Hepatic stellate cell (primary cell): ENCODE results near the gene PARD3B.
A peak's percentile ranks its signal among the peaks of the same experiment; 100 is the strongest.

Experiments used
- DNase-seq: peaks from one replicate; pipeline ENCODE4 v3.0.0; 2011; ENCODE audit warnings: low spot score

PARD3B gene

DNA sequence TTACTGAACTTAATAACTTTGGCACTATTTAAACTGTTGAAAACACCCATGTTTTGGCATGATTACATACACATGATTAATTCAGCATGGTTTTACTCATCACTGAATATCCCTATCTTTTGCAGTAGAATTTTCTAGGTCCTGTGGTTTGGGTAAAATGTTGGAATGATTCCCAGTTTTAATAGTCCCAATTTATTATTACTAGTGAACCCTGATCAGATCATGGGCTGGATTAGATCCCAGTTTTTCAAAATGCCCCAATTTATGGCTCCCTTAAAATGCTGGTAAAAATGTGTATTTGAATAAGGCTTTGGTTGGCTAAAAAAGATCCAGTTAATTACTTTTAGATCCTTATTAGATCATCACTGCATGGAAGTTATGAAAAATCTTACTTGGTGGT lies 863.4 kb downstream of the PARD3B start:
- no peak for DNase-seq

- no peak for DNase-seq
Observed at GRCh38 chr2:205409411-205409810, 864.1 kb downstream of the PARD3B start.

DNA sequence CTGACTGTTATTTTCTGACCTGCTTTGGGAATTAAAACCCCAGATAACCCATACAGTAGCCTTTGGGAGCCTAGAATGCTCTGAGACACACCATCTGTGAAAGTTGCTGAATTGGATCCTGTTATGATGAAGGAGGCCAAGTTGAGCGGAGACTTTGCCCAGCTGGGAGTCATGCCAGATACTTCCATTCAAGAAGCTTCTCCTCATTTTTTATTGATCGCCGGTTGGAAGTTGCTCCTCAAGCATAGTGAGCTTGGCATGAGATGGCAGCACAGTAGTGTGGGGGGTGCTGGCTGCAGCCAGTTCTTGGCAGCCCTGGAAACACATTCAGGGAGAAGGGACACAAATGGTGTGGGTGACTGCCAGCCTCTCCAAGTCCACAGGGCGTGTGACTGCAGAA lies 866.3 kb downstream of the PARD3B start:
- DNase-seq: no peak

GRCh38 chr2:205424326-205424725 lies 879.1 kb downstream of the PARD3B start:
- no peak for DNase-seq

DNA sequence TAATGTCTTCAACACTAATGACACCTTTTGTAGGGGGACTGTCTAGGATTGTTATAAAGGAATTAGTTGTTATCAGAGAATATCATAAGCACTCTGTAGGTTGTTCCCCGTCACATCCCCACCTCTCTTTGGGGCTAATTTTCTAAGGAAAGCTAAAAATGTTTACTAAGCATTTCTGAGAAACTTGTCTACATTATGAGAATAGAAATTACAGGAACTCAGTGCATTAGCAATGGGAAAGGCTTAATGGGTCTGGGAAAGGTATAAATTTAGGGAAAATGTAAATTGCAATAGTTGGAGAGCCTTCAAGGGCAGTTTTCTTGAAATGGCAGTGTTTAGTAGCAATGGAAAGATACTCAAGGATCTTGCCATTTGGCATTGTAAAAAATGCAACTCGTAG lies 879.8 kb downstream of the PARD3B start:
- no peak for DNase-seq

GRCh38 chr2:205427112-205427511 lies 881.8 kb downstream of the PARD3B start:
- DNase-seq: peak; percentile 12

GRCh38 chr2:205428811-205429210 lies 883.5 kb downstream of the PARD3B start:
- no peak for DNase-seq

GRCh38 chr2:205435970-205436369 lies 890.7 kb downstream of the PARD3B start:
- DNase-seq: no peak

GRCh38 chr2:205438241-205438640 lies 893.0 kb downstream of the PARD3B start:
- DNase-seq: no peak

DNA sequence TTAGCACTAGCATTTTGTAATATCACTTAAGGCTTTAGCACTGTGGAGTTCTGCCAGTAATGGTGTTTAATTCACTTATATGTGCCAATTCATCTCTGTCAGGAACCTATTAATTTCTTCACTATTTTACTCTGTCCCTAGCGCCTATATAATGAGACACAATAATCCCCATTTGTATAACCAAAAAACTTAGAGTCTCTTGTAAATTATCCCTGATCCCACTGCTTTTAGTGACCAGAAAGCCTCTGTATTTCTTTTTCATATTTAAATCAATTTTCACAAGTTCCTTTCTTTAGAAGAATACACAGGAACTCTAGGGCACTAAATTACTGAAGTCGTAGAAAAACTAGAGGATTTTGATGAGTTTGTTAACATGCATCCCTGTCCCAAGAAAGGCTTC lies 894.3 kb downstream of the PARD3B start:
- DNase-seq: no peak

GRCh38 chr2:205441524-205441923 lies 896.2 kb downstream of the PARD3B start:
- DNase-seq: no peak

DNA sequence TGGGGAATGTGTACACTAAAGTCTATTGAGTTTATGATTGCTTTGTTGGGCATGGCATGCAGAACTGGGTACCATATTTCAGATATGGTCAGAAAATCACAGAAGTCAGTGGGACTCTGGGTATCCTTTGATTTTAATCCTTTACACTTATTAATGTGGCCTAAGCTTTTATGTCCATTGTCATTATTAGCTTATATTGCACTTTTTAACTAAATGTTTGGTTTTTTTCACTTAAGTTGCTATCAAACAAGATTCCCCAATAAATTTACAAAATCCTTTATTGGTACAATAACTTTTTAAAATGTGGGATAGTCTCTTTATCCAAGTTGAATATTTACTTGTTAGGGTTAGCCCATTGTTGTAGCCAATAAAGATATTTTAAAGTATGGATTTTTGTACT lies 902.9 kb downstream of the PARD3B start:
- DNase-seq: no peak

GRCh38 chr2:205451901-205452512 lies 906.7 kb downstream of the PARD3B start:
- no peak for DNase-seq

- DNase-seq: no peak
Observed at GRCh38 chr2:205453202-205453601, 907.9 kb downstream of the PARD3B start.

GRCh38 chr2:205456682-205457081 lies 911.4 kb downstream of the PARD3B start:
- DNase-seq: no peak

- DNase-seq: no peak
Observed at GRCh38 chr2:205460217-205460616, 914.9 kb downstream of the PARD3B start.

- DNase-seq: no peak
Observed at GRCh38 chr2:205461169-205461568, 915.9 kb downstream of the PARD3B start.

DNA sequence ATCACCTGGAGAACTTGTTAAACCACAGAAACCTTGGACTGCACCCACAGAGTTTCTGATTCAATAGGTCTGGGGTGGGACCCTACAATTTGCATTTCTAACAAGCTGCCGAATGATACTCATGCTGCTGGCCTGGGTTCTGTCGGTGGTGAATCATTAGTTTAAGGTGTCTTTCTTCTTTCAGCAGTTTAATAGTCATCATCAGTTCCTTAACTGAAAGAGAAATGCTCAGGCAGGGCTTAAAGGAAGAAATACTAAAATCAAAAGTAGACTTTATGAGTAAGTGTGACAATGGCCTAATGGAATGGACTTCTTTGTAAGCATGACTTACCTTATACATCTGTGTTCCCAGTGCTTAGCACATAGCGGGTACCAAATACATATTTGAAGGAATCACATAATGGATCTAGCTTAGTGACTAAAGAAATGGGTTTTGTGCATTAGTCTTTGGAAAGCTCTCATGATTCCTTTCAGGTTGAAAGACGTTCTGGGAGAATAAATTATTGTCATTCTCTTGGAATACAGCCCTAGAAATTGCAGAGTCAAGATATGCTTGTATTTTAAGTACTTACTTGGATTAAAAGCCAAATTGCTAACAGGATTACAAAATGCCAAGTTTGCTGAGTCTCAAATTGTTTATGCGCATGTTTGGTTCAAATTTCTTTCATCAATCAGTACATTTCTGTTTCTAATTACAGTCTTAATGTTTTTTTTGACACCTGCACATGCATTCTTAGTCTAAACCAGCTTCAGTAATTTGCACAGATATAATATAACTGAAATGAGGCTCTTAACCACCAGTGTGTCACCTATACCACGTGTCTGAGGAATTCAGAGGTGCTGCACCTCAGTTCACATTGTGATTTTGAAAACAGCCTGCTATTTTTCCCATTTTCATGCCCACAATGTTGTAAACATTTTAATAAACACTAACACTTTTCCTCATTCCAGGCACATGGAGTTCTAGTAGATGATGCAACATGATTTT lies 916.7 kb downstream of the PARD3B start:
- no peak for DNase-seq

DNA sequence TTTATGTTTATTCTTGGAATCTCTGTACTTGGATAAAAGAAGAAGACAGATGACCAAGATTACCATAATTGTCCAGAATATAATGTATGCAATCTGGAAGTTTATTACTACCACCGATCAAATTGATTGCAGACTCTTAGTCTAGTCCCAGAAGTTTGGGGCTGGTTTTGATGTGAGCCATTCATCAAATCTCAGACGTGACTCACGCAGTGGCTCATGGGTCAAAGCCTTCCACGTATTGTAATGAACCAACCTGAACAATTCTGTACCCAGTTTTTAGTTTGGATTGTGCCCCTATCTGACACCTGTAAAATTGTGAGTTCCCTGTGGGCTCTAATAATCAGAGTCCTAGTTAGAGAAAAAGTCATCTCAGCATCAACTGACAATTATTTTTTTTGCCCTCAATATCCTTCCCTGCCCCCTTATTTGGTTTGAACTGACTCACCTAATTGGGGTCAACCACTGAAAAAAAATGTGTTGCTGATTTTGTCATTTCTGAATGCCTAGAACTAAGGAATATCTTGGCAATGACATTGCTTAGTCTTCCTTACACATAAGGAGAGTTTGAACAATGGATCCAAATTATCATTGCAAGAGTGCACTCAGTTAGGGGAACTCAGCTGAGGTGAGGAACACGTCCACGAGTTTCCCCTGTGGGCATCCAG lies 917.5 kb downstream of the PARD3B start:
- no peak for DNase-seq

GRCh38 chr2:205463466-205464025 lies 918.3 kb downstream of the PARD3B start:
- no peak for DNase-seq

GRCh38 chr2:205464681-205465080 lies 919.4 kb downstream of the PARD3B start:
- DNase-seq: no peak

- no peak for DNase-seq
Observed at GRCh38 chr2:205465791-205466190, 920.5 kb downstream of the PARD3B start.

DNA sequence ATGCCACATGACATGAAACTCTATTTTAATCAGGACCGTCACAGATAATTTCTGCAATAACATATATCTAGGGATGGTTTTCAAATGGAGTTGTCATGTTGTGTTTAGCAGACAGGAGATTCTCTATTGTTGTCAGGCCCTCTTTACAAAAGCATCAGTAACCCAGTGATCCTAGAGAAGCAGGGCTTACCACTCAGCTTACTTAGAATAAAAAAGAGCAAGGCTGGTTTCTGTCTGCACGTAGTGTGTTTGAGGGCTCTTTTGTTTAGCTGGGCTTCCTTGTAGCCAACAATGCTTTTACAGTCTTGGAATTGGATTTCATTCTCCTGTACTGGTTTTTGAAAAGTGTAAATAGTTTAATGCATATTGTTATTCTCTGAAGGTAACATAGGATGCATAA lies 926.5 kb downstream of the PARD3B start:
- no peak for DNase-seq
